Pulmonary artery endothelial cell (primary cell): ENCODE results near the gene CYLD. TPM values are rescaled to one million over a fixed set of nuclear protein-coding genes. Genes with fewer than 3 reads are reported as not detected.

Experiments used
- DNase-seq: peaks from one replicate; pipeline ENCODE4 v3.0.0-alpha.2; 2011; ENCODE audit warnings: low read depth, low spot score
- total RNA-seq: library from RNA; depleted of rRNA; stranded (reverse); fragments of >200 nt; gene quantifications from 2 replicates; pipeline ENCODE4 v1.2.3, GENCODE V29; 2014

Gene CYLD
- 24.7 and 65.8 TPM in 2 replicates for total RNA-seq

DNA sequence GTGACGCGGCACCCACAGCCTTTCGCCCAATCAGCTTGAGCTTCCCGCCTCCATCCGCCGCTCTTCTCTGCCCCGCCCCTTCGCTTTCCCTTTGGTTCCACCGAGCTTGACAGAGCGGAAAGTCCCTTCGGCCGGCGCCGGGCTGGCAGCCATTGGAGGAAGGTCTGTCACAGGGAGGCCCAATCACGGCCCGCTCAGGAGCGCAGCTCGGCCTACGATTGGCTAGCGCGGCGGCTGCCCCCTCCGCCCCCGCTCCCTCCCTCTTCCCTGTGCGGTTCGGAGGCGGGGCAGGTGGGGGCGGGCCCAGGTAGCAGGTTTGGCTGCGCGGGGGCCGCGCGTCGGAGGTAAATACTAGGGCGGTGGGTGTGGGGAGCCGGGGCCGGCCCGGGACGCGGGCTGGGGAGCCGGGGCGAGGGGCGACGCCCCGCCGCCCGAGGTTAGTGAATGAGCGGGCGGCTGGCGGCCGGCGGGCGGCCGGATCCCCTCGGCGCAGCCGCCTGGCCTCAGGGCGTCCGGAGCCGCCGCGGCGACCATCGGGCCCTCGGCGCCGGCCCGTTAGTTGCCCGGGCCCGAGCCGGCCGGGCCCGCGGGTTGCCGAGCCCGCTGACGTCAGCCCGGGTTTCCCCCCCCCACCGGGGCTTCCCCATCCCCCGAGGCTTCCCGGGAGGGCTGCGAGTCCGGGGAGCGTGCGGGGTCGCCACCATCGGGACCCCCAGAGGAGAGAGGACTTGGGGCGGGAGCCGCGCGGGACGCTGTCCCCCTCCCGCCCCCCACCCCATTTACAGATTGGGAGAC lies at the start of gene CYLD:
Gene CYLD (plus strand): TSS at position 306 of the 795 bp plus-strand sequence. CDS start 7,613 bp downstream, outside the sequence.
- peak; percentile 98 for DNase-seq

DNA sequence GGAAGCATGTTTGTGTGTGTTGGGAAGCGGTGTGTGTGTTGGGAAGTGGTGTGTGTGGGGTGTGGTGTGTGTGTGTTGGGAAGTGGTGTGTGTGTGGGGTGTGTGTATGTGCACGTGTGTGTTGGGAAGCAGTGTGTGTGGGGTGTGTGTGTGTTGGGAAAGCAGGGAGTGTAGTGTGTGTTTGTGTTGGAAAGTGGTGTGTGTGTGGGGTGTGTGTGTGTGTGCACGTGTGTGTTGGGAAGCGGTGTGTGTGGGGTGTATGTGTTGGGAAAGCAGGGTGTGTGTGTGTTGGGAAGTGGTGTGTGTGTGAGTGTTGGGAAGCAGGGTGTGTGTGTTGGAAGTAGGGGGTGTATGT lies 49.3 kb upstream of the CYLD start:
- DNase-seq, result no peak

DNA sequence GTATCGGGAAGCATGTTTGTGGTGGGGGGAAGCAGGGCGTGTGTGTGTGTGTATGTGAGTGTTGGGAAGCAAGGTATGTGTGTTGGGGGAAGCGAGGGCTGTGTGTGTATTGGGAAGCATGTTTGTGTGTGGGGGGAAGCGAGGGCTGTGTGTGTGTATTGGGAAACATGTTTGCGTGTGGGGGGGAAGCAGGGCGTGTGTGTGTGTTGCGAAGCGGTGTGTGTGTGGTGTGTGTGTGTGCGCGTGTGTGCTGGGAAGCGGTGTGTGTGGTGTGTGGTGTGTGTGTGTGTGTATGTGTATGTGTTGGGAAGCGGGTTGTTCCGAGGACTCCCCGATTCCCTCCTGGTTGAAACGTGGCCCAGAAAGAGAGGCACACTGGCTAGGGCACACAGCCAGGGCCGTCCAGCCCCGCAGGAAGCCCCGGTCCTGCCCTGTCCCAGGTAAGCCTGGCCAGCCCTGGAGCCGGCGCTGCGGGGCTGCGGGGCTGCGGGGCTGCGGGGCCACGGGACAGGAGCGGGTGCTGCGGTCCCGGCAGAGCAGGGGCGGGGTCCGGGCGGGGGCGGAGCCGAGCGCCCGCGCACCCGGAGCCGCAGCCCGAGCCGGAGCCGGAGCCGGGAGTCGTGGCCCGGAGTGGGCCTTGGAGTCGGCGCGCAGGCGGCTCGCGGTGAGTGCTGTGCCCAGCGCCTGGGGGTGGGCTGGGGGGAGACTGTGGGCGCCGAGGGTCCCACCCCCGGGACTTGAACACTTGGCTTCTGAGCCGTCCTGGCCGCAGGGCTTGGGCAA lies 48.7 kb upstream of the CYLD start, which contains the start of gene NOD2:
Gene NOD2 (plus strand): TSS at position 608 of the 783 bp plus-strand sequence. CDS start 5,890 bp downstream, outside the sequence.
- no peak for DNase-seq

DNA sequence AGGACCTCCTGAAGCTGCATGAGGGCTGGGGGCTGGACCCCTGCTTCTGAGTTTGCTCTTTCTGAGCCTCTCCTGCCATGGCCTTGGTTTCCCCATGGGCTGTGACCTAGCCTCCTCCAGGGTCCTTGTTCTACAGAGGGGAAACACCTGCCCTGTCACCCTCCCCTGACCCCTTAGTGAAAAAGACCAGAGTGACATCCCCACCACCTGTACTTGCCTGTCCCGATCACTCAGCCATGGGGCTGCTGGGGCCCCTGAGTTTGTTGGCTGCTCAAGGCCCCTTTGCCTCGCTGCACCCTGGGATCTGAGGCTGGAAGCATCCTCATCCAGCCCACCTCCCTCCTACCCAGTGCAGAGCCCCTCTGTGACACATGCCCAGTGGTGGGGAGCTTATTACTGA lies 47.7 kb upstream of the CYLD start:
- no peak for DNase-seq

DNA sequence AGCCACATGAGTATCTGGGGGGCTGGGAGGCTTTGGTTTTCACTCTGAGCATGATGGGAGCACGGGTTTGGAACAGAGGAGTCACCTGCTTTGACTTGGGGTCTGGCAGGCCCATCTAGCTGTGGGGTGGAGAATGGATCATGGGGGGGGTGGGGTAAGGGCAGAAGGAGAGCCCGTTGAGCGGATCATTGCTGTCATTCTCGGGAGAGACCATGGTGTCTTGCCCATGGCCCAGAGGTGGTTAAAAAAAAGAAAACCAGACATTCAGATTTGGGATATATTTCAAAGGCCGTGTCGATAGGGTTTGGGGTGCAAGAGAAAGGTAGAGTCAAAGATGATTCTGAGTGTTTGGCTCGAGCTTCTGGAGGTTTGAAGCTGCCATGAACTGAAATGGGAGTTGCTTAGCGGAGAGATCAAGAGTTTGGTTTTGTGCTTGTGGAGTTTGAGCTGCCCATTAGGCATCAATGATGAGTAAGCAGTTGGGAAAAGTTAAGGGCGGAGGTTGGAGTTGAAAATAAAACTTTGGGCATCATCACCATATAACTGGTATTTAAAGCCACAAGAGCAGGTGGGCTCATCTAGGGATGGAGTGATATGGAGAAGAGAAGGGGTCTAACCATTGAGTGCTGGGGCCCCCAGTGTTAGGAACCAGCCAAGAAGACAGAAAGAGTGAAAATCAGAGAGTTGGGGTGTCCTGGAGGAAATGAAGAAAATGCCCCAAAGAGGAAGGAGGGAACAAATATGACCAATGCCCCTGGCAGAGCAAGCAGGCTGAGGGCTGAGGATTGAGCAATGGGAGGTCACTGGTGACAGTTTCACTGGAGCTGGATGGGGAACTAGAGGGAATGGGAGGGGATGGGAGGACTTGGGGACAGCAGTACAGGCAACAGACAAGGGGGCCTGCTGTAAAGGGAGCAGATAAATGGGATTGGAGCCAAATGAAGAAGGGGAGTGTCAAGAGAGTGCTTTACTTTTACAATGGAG lies 46.6 kb upstream of the CYLD start:
- DNase-seq, result no peak

DNA sequence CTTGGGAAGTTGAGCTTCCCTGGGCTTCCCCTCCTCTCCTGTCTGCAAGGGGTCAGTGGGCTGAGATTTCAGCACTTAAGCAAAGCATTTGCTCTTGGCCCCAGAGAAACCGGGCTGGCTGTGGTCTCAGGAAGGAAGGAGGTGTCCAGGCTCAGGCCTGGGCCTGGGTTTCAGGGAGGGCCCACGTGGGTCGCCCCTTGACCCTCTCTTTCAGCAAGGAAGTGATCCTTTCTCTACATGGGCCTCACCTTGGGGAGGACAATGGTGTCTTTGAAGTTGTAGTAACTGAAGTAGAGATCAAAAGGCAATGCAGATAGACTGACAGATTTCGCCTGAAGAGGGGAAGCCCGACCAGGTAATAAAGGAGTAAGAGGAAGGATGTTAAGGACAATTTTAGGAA lies 45.8 kb upstream of the CYLD start:
- DNase-seq, result no peak

DNA sequence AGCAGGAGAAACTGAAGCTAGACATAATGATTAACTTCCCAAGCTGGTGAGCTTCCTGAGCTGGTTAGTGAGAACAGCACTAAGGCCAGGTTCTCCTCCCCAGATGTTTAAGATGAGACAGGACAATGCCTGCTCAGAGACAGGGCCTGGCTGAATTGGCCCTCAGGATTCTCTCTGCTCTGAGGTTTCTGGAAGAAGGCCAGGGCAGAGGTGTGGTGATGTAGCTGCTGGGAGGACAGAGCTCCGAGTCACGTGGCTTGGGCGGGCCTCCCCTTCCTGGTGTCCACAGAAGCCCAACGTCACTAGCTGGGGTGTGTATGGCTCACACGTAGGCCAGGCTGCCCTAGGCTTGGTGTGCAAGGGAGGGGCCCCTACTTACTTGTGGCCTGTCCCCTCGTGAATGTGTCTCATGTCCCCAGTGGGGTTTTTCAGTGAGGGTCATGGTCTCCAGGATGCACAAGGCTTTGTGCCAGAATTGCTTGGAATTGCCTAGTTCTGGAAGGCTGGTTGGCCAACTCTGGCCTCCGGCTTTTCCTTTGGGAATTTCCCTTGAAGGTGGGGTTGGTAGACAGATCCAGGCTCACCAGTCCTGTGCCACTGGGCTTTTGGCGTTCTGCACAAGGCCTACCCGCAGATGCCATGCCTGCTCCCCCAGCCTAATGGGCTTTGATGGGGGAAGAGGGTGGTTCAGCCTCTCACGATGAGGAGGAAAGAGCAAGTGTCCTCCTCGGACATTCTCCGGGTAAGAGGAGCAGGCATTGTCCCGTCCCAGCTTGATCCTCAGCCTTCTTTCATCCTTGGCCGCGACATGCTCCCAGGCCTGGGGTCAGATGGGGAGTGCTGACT lies 45.1 kb upstream of the CYLD start:
- no peak for DNase-seq

DNA sequence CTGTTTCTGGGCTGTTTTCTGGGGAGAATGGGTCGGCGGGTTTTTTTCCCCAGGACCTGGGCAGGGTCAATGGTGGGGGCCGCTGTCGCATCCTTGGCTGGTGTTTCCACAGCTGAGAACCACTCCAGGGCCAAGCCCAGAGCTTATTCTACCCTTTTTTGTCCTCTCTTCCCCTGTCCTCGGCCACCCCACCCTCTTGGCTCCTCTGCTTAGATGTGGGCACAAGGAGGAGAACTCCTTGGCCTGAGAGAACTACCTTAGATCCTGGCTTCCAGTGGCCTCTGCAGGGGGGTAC lies 44.5 kb upstream of the CYLD start:
- DNase-seq, result no peak

DNA sequence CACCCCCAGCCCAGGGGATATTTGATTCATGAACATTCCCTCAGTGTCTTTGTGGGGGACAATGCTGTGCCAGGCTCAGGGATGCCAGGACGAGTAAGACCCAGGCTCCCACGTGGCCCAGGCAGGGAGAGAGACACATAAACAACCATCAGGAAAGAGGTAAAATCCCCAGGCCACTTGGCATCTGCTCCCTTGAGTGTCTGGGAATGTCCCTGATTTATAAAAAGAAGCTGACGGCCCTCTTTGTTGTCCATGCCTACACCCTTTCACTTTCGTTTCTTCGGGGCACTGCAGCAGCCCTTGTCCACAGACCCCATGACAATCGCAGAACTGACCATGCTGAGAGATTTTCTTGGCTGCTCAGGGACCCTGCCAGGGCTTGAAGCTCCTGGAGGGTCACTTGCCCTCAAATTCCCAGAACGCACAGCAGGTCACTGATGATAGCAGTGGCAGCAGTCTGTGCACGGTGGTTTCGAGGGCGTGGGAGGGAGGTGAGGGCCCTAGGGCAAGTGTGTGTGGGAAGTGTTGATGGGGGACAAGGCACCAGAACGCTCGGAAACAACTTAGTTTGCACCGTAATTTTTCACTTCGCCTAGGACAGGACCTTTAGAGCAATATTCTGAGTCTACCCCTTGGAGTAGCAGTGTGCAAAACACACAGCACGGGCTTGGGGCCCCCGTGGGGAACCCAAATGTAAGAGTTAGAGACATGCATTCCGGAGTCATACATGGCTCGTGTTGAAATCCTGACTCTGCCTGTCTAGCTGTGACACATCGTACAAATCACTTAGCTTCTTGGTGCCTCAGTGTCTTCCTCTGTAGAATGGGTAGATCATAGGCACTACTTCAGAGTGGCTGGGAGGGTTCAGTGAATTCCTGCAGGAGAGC lies 43.8 kb upstream of the CYLD start:
- no peak for DNase-seq

DNA sequence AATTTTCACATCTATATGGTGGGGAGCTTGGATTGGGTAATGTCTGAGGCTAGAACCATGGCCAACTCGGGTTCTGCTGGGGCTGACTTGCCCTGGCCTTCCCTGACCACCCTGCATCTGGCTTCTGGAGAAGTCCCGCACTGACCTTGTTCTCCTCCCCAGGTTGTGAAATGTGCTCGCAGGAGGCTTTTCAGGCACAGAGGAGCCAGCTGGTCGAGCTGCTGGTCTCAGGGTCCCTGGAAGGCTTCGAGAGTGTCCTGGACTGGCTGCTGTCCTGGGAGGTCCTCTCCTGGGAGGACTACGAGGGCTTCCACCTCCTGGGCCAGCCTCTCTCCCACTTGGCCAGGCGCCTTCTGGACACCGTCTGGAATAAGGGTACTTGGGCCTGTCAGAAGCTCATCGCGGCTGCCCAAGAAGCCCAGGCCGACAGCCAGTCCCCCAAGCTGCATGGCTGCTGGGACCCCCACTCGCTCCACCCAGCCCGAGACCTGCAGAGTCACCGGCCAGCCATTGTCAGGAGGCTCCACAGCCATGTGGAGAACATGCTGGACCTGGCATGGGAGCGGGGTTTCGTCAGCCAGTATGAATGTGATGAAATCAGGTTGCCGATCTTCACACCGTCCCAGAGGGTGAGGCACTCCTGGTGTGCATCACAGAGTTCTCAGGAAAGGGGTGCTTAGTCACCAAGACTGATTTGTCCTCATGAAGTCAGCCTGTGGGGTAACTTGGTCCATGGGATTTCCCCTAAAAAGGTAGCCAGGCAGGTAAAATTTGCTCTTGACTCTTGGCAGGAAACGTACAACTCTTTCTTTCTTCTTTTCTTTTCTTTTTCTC lies 42.3 kb upstream of the CYLD start:
- no peak for DNase-seq

DNA sequence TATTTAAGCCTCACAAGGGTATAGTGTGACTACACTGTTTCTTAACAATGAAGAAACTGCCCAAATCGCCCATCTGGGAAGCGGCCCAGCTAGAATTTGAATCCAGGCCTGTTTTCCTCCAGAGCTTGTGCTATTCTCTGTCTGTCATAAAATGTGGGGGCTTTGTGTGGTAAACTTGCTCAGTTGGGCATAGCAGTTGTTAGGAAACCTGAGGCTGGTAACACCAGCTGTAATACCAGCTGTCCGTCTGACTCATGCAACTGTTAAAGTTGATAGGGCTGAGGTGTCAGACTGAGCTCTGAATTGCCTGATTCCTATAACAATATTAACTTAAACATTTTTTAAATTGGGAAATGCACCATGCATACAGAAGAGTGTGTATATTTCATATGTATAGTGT lies 39.2 kb upstream of the CYLD start:
- DNase-seq, result no peak

DNA sequence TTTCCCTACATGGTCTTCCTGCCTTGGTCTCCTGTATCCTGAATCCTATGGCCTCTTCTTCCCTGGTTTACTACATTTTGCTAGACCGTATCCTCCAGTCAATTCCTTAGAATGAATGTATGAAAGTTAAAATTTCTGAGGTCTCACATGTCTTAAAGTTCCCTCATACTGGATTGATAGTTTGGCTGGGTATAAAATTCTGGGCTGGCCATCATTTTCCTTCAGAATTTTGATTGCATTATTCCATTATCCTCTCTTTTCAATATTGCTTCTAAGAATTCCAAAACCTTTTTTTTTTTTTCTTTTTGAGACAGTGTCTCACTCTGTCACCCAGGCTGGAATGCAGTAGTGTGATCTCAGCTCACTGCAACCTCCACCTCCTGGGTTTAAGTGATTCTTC lies 37.6 kb upstream of the CYLD start:
- no peak for DNase-seq

DNA sequence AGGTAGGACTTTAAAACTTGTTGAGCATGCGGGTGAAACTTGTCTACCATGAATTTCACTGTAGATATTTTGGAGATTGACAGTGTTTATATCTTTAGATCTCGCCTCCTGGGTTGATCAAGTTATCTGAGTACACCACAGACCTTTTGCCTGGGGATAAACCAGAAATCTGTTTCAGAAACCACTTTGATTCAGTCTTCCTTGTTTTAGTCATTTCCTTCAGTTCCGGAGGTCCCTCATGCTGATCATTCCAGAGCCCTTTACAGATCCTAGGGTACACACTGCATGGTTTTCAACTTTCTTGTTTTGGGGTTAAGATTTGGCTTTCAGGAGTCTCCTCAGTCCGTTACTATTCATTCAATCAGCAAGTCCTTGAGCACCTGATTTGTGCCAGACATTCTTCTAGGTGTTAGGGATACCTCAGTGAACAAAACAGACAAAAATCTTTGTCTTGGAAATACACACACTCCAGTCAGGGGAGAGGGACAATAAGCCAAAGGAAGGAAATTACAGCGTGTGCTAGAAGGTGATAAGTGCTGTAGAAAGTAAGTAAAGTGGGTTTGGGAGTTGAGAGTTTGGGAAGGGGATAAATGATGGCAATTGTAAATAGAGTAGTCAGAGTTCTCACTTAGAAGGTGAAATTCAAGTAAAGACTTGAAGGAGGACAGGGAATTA lies 36.3 kb upstream of the CYLD start:
- DNase-seq, result peak; percentile 22

DNA sequence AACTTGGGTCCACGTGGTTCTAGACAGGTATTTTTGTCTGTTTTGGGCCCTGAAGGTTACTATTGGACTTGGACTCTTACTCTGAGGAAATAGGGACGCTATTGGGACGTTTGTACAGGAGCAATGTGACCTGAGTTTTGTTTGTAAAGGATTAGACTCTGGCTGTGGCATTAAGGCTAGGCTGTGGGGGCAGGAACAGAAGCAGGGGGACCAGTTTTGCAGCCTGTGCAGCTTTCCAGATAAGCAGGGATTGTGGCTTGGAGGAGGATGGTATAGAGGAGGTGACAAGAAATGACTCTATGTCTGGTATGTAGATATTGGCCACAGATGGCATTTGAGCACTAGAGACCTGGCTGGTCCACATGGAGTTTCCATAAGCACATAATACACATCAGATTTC lies 35.6 kb upstream of the CYLD start:
- no peak for DNase-seq

DNA sequence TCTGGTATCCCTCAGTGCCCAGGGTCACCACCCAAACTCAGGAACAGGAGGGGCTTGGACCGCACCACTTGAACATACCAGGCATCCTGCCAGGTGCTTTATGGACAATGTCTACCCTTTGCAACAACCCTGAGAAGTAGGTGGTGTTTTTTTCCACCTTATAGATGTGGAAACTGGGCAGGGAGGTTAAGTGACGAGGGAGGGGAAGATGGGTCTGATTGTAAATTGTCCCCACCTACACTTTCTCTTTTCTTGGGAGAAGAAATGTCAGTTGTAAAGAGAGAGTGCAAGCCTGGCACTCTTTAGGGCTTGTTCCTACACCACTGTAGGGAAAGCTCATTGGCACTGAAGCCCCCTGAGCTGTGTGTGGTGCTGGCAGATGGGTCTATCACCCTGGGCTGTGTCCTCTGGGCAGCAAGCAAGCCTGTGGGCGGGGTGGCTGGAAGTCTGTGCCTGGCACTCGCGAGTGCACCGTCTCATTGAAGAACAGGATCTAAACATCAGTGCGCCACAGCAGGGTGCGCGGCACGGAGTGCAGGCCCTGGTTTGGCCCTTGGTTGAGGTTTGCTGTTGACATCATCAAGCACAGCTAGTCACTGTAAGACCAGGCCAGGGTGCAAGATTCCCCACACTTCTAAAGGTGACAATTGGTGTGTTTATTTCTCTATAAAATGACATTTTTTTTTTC lies 33.4 kb upstream of the CYLD start:
- no peak for DNase-seq

DNA sequence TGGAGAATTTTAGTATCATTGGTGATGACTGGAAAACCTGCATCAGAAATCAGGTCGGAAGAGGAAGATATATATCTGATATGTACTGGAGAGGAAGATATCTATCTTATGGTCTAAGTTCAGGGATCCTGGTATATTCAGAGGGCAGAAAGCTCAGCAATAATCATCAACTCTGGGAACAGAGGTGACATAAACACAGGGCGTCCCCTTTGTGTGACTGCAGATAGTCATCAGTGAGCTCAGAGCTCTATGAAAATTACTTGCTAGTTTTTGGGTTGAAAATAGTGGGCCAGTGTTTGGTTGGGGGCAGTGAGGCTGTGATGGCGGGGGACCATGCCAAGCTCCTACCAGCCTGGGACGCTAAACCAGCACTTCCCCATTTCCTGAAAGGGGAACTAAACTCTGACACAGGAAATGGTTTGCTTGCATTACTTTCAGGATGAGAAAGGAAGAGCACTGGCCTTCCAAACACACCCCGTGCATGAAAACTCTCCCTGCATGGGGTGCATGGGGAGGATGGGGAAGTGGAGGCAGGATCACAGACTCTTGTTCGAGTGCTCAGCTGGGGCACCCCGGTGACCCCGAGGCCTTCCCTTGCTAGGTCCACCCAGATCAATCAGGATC lies 32.7 kb upstream of the CYLD start:
- DNase-seq, result no peak

DNA sequence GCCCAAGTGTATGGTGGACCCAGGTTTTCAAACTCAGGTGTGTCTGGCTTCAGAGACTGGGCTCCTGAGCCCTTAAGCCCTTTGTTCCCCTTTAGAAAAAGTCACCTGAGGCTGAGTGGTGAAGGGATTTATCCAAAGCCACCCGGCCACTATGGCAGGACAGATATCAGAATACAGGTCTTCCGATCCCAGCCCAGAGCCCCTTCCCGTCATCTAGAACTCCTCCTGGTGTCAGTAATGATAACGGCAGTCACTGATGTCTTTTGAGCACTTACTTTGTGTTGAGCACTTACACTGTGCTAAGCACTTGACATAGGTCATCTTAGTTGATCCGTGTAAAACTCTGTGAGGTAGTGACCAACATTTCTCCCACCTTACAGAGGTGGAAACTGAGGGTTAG lies 31.9 kb upstream of the CYLD start:
- DNase-seq, result no peak
